ENCODE measurements around the gene LPP.

LPP gene

GRCh38 chr3:188330138-188330537, 176.2 kb downstream of the LPP start:
- no peak for DNase-seq (ENCODE audit: low read depth in 2 of 2)

DNA sequence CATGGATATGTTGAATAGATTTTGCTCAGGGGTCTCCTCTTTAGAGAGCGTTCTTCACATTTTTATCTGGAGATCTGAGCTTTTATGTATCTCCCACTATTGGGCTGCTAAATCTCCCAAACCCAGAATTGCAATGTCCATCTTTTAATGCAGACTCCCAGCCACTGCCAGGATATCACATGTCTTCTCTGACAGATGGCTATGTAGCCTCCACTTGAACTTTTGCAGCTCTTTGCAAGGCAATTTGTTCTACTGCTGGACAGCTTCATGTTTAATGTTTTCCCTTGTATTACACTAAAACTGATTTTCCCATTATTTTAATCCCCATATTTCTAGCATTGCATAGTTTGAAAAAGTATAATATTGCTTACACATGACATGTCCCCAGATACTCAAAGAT, 177.2 kb downstream of the LPP start:
- DNase-seq (ENCODE audit: low read depth in 2 of 2): no peak

DNA sequence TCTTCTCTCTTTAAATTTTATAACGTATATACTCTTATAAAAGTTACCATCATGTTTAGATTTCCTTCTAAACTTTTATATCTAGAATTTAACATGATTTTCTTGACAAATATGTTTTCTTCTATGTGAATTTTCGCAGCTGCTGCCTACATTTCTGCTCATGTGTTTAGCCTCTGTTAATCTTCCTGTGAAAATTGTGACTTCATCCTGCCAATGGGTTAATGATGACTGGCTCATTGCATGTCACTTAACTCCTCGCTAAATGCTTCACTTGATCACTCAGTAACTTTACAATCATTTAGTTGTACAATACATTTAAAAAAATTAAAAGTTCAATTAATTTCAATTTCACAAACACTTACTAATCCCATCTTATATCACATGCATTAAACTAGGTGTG, 178.1 kb downstream of the LPP start:
- no peak for DNase-seq (ENCODE audit: low read depth in 2 of 2)

GRCh38 chr3:188335656-188336055, 181.7 kb downstream of the LPP start:
- no peak for DNase-seq (ENCODE audit: low read depth in 2 of 2)

DNA sequence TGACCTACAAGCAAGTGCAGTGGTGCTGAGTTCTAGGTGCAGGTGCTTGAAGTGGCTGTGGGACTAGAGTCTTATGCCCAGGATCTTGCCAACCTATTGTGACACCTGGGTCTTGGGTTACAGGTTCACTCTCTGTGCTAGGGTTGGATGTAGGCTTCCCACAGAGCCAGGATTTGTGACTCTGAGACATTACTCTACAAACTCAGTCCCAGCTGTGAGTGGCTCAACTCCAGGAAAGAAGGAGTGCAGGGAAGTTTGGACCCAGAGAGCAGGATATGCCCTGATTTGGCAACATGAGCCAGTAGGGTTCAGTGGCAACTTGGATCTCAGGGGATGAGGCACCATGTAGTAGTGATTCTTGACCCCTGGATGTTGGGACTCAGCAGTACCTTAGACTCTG, 182.2 kb downstream of the LPP start:
- DNase-seq (ENCODE audit: low read depth in 2 of 2): no peak

- DNase-seq (ENCODE audit: low read depth in 2 of 2): no peak
Observed at GRCh38 chr3:188337232-188337631, 183.3 kb downstream of the LPP start.

GRCh38 chr3:188338086-188338485, 184.1 kb downstream of the LPP start:
- no peak for DNase-seq (ENCODE audit: low read depth in 2 of 2)

GRCh38 chr3:188339410-188340295, 185.7 kb downstream of the LPP start:
- peak; percentile 35 to 36 for DNase-seq (ENCODE audit: low read depth in 2 of 2)

DNA sequence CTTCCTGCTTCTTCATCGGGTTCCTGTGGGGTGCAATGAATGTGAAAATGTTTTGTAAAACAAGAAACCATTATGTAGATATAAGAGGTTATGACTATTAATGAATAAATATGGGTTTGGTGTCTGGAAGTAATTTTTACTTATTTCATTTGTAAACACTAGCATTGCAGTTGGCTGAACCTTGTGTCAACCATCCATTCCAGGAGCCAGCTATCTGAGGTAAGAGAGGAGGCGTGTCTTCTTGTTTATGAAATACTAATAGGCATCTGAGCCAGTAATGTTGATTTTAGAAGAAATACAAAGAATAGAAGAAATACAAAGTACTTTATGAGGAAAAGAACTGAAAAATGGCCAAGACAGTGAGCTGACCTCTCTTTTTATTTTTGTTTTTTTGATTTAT, 187.5 kb downstream of the LPP start:
- DNase-seq (ENCODE audit: low read depth in 2 of 2): no peak

DNA sequence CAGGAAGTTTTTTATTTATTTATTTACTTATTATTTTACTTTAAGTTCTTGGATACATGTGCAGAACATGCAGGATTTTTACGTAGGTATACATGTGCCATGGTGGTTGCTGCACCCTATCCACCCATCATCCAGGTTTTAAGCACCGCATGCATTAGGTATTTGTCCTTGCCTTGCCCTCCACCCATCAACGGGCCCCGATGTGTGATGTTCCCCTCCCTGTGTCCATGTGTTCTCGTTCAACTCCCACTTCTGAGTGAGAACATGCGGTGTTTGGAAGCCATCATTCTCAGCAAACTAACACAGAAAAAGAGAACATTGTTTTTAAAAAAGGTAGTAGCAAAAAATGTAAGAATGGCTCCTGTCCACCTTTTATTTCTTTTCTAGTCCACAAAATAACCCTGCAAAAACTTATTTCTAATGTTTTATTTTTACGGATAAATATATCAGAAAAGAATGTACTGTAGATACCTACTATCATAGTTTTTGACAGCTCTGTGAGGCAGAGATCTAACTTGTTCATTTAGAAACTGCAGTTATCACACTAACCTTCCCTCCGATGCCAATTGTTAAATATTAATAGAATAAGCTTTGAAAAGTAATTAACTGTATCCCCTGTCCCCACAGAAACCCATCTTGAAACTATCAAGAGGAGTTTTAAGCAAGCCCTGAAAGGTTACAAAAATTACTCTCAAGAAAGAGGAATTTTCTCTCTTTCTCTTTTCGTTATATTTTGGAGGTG, 189.2 kb downstream of the LPP start:
- DNase-seq (ENCODE audit: low read depth in 2 of 2): no peak

DNA sequence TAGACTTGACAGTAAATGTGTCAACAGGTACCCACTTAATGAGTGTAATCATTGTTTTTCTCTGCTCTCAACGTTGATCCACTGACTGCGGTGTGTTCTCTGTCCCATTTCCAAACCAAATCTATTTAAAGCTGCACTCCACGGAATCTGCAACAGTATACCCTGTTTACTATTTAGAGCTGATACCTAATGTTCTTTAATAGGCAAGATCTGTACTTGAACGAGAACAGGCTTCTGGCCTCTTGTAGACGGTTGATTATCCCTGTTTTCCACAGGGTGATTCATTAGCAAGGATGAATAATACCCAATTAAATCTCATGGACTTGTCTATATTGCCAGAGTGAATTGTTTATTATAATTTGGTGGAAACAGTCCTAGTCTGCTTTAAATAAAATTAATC, 189.9 kb downstream of the LPP start:
- no peak for DNase-seq (ENCODE audit: low read depth in 2 of 2)

DNA sequence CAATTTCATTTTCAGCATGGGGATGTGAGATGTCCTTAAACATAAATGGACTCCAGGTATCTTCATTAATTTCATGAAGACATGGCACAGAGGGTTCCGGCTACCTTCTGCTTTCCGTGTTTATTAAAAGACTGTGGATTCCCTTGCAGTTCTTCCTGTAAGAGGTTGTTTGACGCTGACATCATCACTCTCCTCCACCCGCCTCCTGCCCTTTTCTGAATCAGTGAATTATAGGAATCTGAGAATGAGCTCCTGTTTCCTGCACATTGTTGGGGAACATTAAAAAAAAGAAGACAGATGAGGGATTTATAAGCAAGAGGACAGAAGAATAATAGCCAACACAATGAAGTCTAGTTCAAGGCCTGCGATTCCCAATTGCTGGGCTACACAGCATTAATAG, 191.3 kb downstream of the LPP start:
- DNase-seq (ENCODE audit: low read depth in 2 of 2): no peak

GRCh38 chr3:188348435-188349244, 194.7 kb downstream of the LPP start:
- no peak for DNase-seq (ENCODE audit: low read depth in 2 of 2)

DNA sequence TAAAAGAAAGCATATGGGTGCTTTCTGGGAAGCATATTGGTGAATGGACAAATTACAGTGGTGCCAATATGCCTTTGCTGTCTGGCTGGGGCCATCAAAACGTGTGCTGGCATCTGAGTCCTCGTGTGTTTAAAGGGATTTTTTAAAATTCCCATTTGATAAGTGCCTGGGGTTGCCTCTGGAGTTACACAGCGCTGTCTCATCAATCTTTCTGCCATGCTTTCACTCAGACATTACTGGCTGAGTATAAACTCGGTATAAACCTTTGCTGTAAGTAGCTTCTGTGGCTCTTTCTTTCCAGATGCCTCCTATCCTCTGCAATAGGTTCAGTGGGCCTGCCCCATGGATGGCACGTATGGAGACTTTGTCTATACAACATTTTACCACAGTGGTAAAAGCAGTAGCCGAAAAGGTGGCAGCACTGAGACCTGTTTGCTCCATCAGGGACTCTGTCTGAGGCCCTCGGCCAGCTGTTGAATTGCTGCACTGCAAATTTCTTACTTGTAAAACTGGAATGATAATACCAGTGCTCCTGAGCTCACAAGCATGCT, 195.5 kb downstream of the LPP start:
- no peak for DNase-seq (ENCODE audit: low read depth in 2 of 2)

GRCh38 chr3:188349933-188350332, 196.0 kb downstream of the LPP start:
- no peak for DNase-seq (ENCODE audit: low read depth in 2 of 2)

DNA sequence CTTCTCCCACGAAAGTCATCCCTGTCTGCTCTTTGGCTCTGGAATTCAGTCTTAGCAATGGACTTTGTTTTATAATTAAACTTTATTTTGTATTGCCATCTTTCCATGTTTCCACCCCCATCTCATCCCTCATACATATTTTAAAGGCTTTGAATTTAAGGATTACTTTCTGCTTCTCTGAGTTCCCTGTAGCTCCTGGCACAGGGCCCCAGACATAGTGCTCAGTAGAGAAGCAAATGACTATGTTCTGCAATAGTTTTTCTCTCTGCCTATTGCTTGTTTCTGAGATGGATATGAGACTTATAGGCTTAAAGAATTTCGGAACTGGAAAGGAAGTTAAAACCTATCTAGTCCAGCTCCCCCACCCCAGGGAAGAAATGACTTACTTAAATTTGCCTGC, 197.0 kb downstream of the LPP start:
- DNase-seq (ENCODE audit: low read depth in 2 of 2): no peak

GRCh38 chr3:188351648-188352047, 197.7 kb downstream of the LPP start:
- DNase-seq (ENCODE audit: low read depth in 2 of 2): no peak

DNA sequence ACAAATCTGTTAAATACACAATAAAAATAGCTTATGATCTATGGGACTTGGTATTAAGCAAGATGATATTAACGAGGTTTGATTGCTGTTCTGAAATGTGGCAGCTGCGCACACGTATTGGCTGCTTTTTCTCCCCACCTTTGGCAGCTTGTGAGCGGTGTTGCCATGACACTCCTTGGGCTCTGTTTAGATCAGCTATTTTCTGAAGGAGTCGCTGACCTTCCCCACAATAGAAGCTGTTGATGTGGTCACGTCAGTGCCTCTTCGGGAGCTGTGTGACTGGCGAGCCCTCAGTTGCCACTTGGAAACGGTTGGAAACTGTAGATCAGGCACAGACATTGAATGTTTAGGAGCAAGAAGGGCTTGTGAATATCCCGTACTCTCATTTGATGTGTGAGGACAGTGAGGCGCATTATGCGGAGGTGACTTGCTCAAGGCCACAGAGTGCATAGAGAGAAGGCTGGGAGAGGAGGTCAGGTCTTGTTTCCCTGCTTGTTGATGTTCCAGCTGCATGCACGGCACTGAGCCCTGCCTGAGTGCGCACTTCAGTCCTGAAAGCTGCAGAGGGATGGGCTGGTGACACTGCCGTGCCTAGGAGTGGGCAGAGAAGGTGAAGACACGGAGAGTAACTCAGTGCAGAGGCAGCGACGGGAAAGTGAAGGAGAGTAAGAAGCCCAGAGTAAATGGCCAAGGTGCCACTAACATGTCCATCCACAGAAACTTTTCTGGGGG, 198.4 kb downstream of the LPP start:
- DNase-seq (ENCODE audit: low read depth in 2 of 2): no peak

- DNase-seq (ENCODE audit: low read depth in 2 of 2): no peak
Observed at GRCh38 chr3:188353426-188353825, 199.5 kb downstream of the LPP start.

DNA sequence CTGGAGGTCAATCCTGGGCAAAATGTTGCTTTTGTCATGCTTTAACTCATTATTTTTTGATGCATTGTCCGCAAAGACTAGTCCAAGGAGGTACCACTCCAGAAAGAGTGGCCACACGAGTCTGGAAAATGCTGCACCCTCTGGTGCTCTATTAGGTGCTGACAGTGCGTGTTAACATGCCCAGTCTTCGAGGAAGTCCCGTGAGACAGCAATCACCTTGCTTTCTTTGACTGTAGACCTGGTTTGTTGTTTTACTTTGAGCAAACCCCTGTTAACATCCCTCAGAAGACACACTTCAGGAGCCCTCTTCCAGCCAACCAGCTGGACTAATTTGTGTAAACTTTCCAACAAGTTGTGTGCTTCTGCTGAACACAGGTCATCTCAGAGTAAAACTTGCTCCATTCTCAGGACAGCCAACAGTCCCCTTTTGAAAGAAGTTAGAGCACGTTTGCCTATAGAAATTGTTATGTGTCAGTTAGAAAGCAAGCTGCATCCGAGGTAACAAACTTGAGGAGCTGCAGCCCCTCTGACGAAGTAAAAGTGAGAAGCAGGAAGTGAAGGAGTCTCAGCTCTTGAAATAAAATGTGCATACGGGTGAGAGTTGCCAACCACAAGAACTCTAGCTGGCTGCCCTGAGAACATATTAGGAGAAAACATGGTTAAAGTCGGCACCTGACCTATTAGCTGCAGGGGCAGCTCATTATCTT, 205.0 kb downstream of the LPP start:
- DNase-seq (ENCODE audit: low read depth in 2 of 2): no peak

Data from stimulated activated CD4-positive, alpha-beta T cell treated with anti-CD3 and anti-CD28 coated beads, Interleukin-15, amount 100 ng/mL, for 48 hours (primary cell).